Hematopoietic multipotent progenitor cell (in vitro differentiated cells): Measurements from ENCODE around the gene EGR2. TPM values are rescaled to one million over a fixed set of nuclear protein-coding genes. Genes with fewer than 3 reads are reported as not detected.

Source experiments
- total RNA-seq: library from RNA; depleted of rRNA; stranded (reverse); fragments of >200 nt; gene quantifications from one replicate; pipeline ENCODE4 v1.2.3, GENCODE V29; 2012

The EGR2 gene
- total RNA-seq, 1 donor = 1.1 TPM

Other genes starting within 250 kb of the EGR2 start
- gene ADO, start 11.6 kb downstream of the EGR2 start, total RNA-seq = 16.4 TPM